Ectodermal cell (in vitro differentiated cells): ENCODE data around the gene ELMO1.
A peak's percentile ranks its signal among the peaks of the same experiment; 100 is the strongest.

Source experiments
- H3K27ac ChIP-seq: 2 replicates; pipeline ENCODE4 v1.7.0; 2013; ENCODE audit warnings: mild to moderate bottlenecking, low read depth, low read length; ENCODE audit not compliant: insufficient read depth, poor library complexity, severe bottlenecking
- H3K27me3 ChIP-seq: 2 replicates; pipeline ENCODE4 v1.7.0; 2013; ENCODE audit warnings: mild to moderate bottlenecking, low read length; ENCODE audit not compliant: insufficient read depth, control insufficient read depth, poor library complexity, severe bottlenecking
- H3K36me3 ChIP-seq: one replicate; pipeline ENCODE4 v1.7.0; 2013; ENCODE audit warnings: low read length; ENCODE audit not compliant: control insufficient read depth, insufficient read depth
- H3K4me1 ChIP-seq: one replicate; pipeline ENCODE4 v1.7.0; 2013; ENCODE audit warnings: low read length; ENCODE audit not compliant: control insufficient read depth, insufficient read depth
- H3K4me3 ChIP-seq: 2 replicates; pipeline ENCODE4 v1.7.0; 2013; ENCODE audit warnings: low read depth, low read length, control low read depth; ENCODE audit not compliant: insufficient read depth
- H3K9me3 ChIP-seq: 2 replicates; pipeline ENCODE4 v1.7.0; 2013; ENCODE audit warnings: mild to moderate bottlenecking, low read length, moderate library complexity; ENCODE audit not compliant: control insufficient read depth
- WGBS, 2 experiments: methylation state at CpG; one replicate each; pipeline ENCODE4 v1.1.7; 2013; ENCODE audit warnings: missing lambda C conversion rate in 2 of 2; 5-methylcytosine and 5-hydroxymethylcytosine counted together

Gene ELMO1

GRCh38 chr7:37471619-37472018, 23.0 kb upstream of the ELMO1 start:
- Histone ChIP-seq H3K27ac (no peak overlapping the region), H3K9me3 (no peaks in the 10 kb centered on the region), H3K4me1 (no peaks in the 10 kb centered on the region), H3K27me3 (no peaks in the 10 kb centered on the region), H3K36me3 (no peaks in the 10 kb centered on the region), H3K4me3 (no peak overlapping the region)
- 96 to 98% methylated on average over 6 to 7 of the region's 7 CpGs for WGBS, 2 experiments

GRCh38 chr7:37467002-37467401, 18.3 kb upstream of the ELMO1 start:
- Histone ChIP-seq H3K36me3 (no peaks in the 10 kb centered on the region), H3K4me3 (no peak overlapping the region), H3K27ac (no peak overlapping the region), H3K27me3 (no peaks in the 10 kb centered on the region), H3K4me1 (no peaks in the 10 kb centered on the region), H3K9me3 (no peaks in the 10 kb centered on the region)
- 89 to 92% methylated on average over 3 of the region's 3 CpGs for WGBS, 2 experiments

GRCh38 chr7:37462138-37462537, 13.5 kb upstream of the ELMO1 start:
- 79 to 92% methylated on average over 1 of the region's 1 CpG for WGBS, 2 experiments
- H3K4me1 ChIP-seq = no peaks in the 10 kb centered on the region
- H3K9me3 ChIP-seq = no peaks in the 10 kb centered on the region
- H3K36me3 ChIP-seq = no peaks in the 10 kb centered on the region
- no peak overlapping the region for H3K27ac ChIP-seq
- no peak overlapping the region for H3K4me3 ChIP-seq
- H3K27me3 ChIP-seq = no peaks in the 10 kb centered on the region

DNA sequence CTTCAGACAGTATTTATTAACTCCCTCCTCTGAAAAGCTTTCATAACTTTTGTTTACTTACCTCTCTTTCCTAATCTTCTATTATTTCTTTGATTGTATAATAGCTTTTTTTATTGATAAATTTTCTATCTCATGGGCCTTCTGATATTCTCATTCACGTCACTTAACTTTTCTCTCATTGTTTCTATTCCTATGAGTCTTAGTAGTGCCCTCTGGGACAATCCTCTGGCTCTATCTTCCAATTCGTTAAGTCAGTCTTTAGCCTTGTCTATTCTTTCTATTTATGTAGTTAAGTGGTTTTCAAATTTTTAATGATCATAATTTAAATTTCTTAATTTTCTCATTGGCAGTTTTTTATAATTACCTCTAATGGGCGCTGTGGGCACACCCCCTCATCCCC, 6.4 kb upstream of the ELMO1 start:
- H3K9me3 ChIP-seq = no peaks in the 10 kb centered on the region
- H3K36me3 ChIP-seq = no peaks in the 10 kb centered on the region
- WGBS, 2 experiments = 91% methylated on average over 2 of the region's 3 CpGs
- no peaks in the 10 kb centered on the region for H3K4me1 ChIP-seq
- no peak overlapping the region for H3K4me3 ChIP-seq
- no peak overlapping the region for H3K27ac ChIP-seq
- peaks cover 5% of the 10 kb centered on the region for H3K27me3 ChIP-seq

- Histone ChIP-seq H3K27ac (no peak overlapping the region), H3K27me3 (peaks cover 23% of the 10 kb centered on the region), H3K9me3 (no peaks in the 10 kb centered on the region), H3K4me3 (no peak overlapping the region), H3K36me3 (no peaks in the 10 kb centered on the region), H3K4me1 (no peaks in the 10 kb centered on the region)
- WGBS, 2 experiments = 32 to 34% methylated on average over 5 of the region's 5 CpGs
These were observed 3.7 kb upstream of the ELMO1 start for GRCh38 chr7:37452346-37452745.

DNA sequence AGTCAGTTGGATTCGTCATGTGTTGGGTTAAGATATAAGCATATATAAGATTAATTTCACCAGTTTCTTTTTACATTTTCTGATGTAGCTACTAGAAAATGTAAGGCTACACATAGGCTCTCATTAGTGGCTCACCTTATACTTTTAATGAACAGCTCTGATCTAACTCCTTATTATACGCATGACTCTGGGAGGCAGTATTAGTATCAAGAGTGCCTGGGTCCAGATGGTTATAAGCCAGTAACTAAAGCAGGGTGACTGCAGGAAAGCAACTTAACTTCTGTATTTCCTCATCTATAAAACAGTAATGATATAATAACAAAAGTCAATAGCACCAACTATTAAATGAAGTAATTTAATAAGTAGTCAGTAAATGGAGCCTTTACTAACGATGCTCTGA, 1.4 kb upstream of the ELMO1 start:
- no peaks in the 10 kb centered on the region for H3K9me3 ChIP-seq
- 100% methylated on average over 2 of the region's 3 CpGs for WGBS, 2 experiments
- no peak overlapping the region for H3K4me3 ChIP-seq
- no peaks in the 10 kb centered on the region for H3K36me3 ChIP-seq
- H3K27me3 ChIP-seq = peaks cover 33% of the 10 kb centered on the region
- no peaks in the 10 kb centered on the region for H3K4me1 ChIP-seq
- no peak overlapping the region for H3K27ac ChIP-seq

DNA sequence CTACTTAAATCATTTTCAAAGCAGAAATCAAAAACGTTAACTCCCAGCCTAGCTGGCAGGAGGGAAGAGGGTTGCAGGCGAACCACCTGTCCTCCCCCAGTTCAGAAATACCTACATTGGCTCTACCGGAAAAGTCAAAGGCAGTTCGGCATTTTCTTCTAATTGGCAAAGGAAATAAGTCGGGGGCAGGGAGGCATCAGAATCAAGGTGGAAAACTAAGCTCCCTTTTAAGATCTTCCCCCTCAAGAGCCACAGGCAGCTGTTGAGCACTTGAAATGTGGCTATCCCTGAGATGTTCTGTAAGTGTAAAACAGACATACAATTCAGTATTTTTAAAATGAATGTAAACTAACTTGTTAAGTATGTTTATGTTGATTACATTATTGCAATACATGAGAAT, 957 bp upstream of the ELMO1 start:
- no peaks in the 10 kb centered on the region for H3K9me3 ChIP-seq
- no peak overlapping the region for H3K27ac ChIP-seq
- H3K27me3 ChIP-seq = peaks cover 33% of the 10 kb centered on the region
- H3K4me3 ChIP-seq = no peak overlapping the region
- H3K4me1 ChIP-seq = no peaks in the 10 kb centered on the region
- H3K36me3 ChIP-seq = no peaks in the 10 kb centered on the region
- 24 to 27% methylated on average over 5 of the region's 5 CpGs for WGBS, 2 experiments

GRCh38 chr7:37448011-37448635, 541 bp downstream of the ELMO1 start:
- H3K36me3 ChIP-seq = no peaks in the 10 kb centered on the region
- peaks cover 33% of the 10 kb centered on the region for H3K27me3 ChIP-seq
- H3K4me1 ChIP-seq = no peaks in the 10 kb centered on the region
- H3K27ac ChIP-seq = no peak overlapping the region
- 0% methylated on average over 63 of the region's 63 CpGs for WGBS, 2 experiments
- H3K4me3 ChIP-seq = peak overlapping the region; percentile 61
- no peaks in the 10 kb centered on the region for H3K9me3 ChIP-seq

- 93 to 94% methylated on average over 3 of the region's 3 CpGs for WGBS, 2 experiments
- Histone ChIP-seq H3K36me3 (no peaks in the 10 kb centered on the region), H3K27me3 (peaks cover 33% of the 10 kb centered on the region), H3K9me3 (no peaks in the 10 kb centered on the region), H3K27ac (no peak overlapping the region), H3K4me1 (peaks cover 2% of the 10 kb centered on the region), H3K4me3 (no peak overlapping the region)
These were observed 2.3 kb downstream of the ELMO1 start for GRCh38 chr7:37446371-37446770.

DNA sequence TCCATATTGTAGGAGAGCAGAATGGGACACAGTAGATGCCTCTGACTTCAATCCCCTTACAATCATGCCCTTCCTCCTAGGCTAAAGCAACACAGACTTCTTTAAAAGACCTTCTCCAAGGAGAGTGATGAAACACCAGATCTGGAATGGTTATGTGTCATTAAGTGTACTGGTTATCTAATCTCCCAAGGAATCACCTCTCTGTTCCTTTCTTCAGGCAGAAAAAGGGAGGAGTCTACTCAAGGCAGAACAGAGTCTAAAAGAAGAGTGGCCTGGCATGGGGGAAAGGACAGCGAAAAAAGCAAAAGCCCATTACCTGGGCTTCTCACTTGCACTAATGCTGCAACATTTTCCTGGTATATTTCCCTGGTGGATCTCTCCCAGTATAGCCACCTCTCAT, 2.9 kb downstream of the ELMO1 start:
- WGBS, 2 experiments = 84 to 93% methylated on average over 1 of the region's 1 CpG
- no peaks in the 10 kb centered on the region for H3K9me3 ChIP-seq
- H3K27ac ChIP-seq = no peak overlapping the region
- H3K36me3 ChIP-seq = no peaks in the 10 kb centered on the region
- H3K27me3 ChIP-seq = peaks cover 33% of the 10 kb centered on the region
- H3K4me1 ChIP-seq = peaks cover 4% of the 10 kb centered on the region
- H3K4me3 ChIP-seq = no peak overlapping the region
